Caco-2 (cell line): ENCODE measurements around the gene CILP2. TPM values are rescaled to one million over a fixed set of nuclear protein-coding genes. Genes with fewer than 3 reads are reported as not detected.

Experiments
- BruUV-seq: library from RNA; stranded (reverse); fragments of 400-500 nt; replicated peaks from 2 replicates; lab custom pipeline; 2021; lab: Mats Ljungman, UMichigan
- CTCF ChIA-PET: fragments of 300-600 bp; sonication (Branson Sonifier 250); formaldehyde crosslinking; loops from one replicate; lab custom pipeline; 2022; ENCODE audit warnings: antibody characterized with exemption; lab: Charles Lee
- POLR2A ChIA-PET: fragments of 300-600 bp; sonication (Branson Sonifier 250); formaldehyde crosslinking; loops from one replicate; lab custom pipeline; 2022; ENCODE audit warnings: antibody characterized with exemption; lab: Charles Lee
- DNase-seq, 2 experiments: peaks; one replicate each; pipeline versions ENCODE4 v3.0.0 to v3.0.0-alpha.2; 2020 to 2022
- H3K27me3 ChIP-seq: replicated peaks from 2 replicates; pipeline ENCODE4 v1.6.0; 2011; ENCODE audit warnings: low read length; ENCODE audit not compliant: control insufficient read depth, insufficient read depth
- H3K36me3 ChIP-seq: 2 replicates; pipeline ENCODE4 v1.5.1; 2011; ENCODE audit warnings: low read length; ENCODE audit not compliant: control insufficient read depth, insufficient read depth
- H3K4me1 ChIP-seq: fragments of 250-450 bp; sonication (Bioruptor Pico); 2 replicates; pipeline ENCODE4 v1.5.1; 2020; ENCODE audit warnings: mild to moderate bottlenecking
- H3K4me3 ChIP-seq: 2 replicates; pipeline ENCODE4 v1.5.1; 2011; ENCODE audit warnings: low read depth, mild to moderate bottlenecking, control low read depth, low read length
- H3K9me3 ChIP-seq: fragments of 250-450 bp; sonication (Bioruptor Pico); 2 replicates; pipeline ENCODE4 v1.5.1; 2020; ENCODE audit warnings: mild to moderate bottlenecking, moderate library complexity
- H3K27ac Mint-ChIP-seq: one replicate; pipeline ENCODE4 v1.8.0; 2022; ENCODE audit warnings: mixed read lengths; ENCODE audit not compliant: unreplicated experiment
- H3K27me3 Mint-ChIP-seq: one replicate; pipeline ENCODE4 v1.8.0; 2022; ENCODE audit warnings: mixed read lengths; ENCODE audit not compliant: insufficient read depth, unreplicated experiment
- H3K36me3 Mint-ChIP-seq: one replicate; pipeline ENCODE4 v1.8.0; 2022; ENCODE audit warnings: mild to moderate bottlenecking, mixed read lengths; ENCODE audit not compliant: insufficient read depth, unreplicated experiment
- H3K4me1 Mint-ChIP-seq: one replicate; pipeline ENCODE4 v1.8.0; 2022; ENCODE audit warnings: low read depth, mixed read lengths; ENCODE audit not compliant: unreplicated experiment
- H3K4me3 Mint-ChIP-seq: one replicate; pipeline ENCODE4 v1.8.0; 2022; ENCODE audit warnings: mild to moderate bottlenecking, moderate library complexity, mixed read lengths; ENCODE audit not compliant: unreplicated experiment
- H3K9me3 Mint-ChIP-seq: one replicate; pipeline ENCODE4 v1.8.0; 2022; ENCODE audit warnings: mixed read lengths; ENCODE audit not compliant: unreplicated experiment
- CTCF ChIP-seq, 2 experiments: fragments of 200-600 bp in 1 of 2; IDR thresholded peaks; 1 replicate in 1 of 2; 2 replicates in 1 of 2; pipeline versions ENCODE4 v1.5.1 to v1.8.0; 2011 to 2022; ENCODE audit warnings: antibody characterized with exemption in 1 of 2, control low read depth in 1 of 2, inconsistent platforms in 1 of 2, low read depth in 1 of 2, low read length in 1 of 2, mild to moderate bottlenecking in 1 of 2, moderate library complexity in 1 of 2; ENCODE audit not compliant: insufficient read depth in 1 of 2, severe bottlenecking in 1 of 2, unreplicated experiment in 1 of 2
- intact Hi-C: fragments of 100-400 bp; cut with micrococcal nuclease; formaldehyde crosslinking; loops from one replicate; pipeline ENCODE4 v1.10.0; 2022; ENCODE audit not compliant: unreplicated experiment
- total RNA-seq: library from RNA; stranded (reverse); gene quantifications from 2 replicates; pipeline ENCODE4 v1.2.3, GENCODE V29; 2022

Gene CILP2
- total RNA-seq, 1 experiment from 2014 or later: 1.3 TPM

- Mint-ChIP-seq H3K27ac (no peak overlapping the region), H3K36me3 (no peaks in the 10 kb centered on the region), H3K4me1 (no peaks in the 10 kb centered on the region), H3K9me3 (no peaks in the 10 kb centered on the region), H3K4me3 (no peak overlapping the region), H3K27me3 (no peaks in the 10 kb centered on the region)
- Histone ChIP-seq H3K4me3 (no peak overlapping the region), H3K9me3 (no peaks in the 10 kb centered on the region), H3K27me3 (no peaks in the 10 kb centered on the region), H3K4me1 (no peaks in the 10 kb centered on the region), H3K36me3 (no peaks in the 10 kb centered on the region)
- no peak for DNase-seq
- CTCF ChIA-PET: no interaction called here
- no TSS peak for BruUV-seq
- POLR2A ChIA-PET: no interaction called here
- TF ChIP-seq CTCF (IDR thresholded peaks at IDR 0.05; ENCODE audit: insufficient read depth in 1 of 2, low read depth in 1 of 2, low read length in 1 of 2, severe bottlenecking in 1 of 2, unreplicated experiment in 1 of 2): no peak
- intact Hi-C loops: no loop called here
Observed at GRCh38 chr19:19559931-19560330, 21.9 kb downstream of the CILP2 start.

- no peaks in the 10 kb centered on the region for H3K36me3 ChIP-seq
- CTCF ChIA-PET: interaction anchor here (1.1 kb wide), 1 partner anchor 9 kb away, joined by 3 read pairs; no protein-coding TSS in a partner anchor
- TF ChIP-seq CTCF (IDR thresholded peaks at IDR 0.05; ENCODE audit: insufficient read depth in 1 of 2, low read depth in 1 of 2, low read length in 1 of 2, severe bottlenecking in 1 of 2, unreplicated experiment in 1 of 2): no peak
- H3K4me3 Mint-ChIP-seq: no peak overlapping the region
- no peaks in the 10 kb centered on the region for H3K36me3 Mint-ChIP-seq
- POLR2A ChIA-PET: no interaction called here
- no peaks in the 10 kb centered on the region for H3K9me3 Mint-ChIP-seq
- no peak overlapping the region for H3K27ac Mint-ChIP-seq
- peaks cover 4% of the 10 kb centered on the region; the same call in 1 of the 2 replicates for H3K4me1 ChIP-seq
- no peaks in the 10 kb centered on the region for H3K27me3 Mint-ChIP-seq
- H3K9me3 ChIP-seq: no peaks in the 10 kb centered on the region
- no peaks in the 10 kb centered on the region for H3K4me1 Mint-ChIP-seq
- intact Hi-C loops: no loop called here
- BruUV-seq: no TSS peak
- no peak overlapping the region for H3K4me3 ChIP-seq
- no peak for DNase-seq
- no peaks in the 10 kb centered on the region for H3K27me3 ChIP-seq
Observed at GRCh38 chr19:19561946-19562664, 24.0 kb downstream of the CILP2 start.

DNA sequence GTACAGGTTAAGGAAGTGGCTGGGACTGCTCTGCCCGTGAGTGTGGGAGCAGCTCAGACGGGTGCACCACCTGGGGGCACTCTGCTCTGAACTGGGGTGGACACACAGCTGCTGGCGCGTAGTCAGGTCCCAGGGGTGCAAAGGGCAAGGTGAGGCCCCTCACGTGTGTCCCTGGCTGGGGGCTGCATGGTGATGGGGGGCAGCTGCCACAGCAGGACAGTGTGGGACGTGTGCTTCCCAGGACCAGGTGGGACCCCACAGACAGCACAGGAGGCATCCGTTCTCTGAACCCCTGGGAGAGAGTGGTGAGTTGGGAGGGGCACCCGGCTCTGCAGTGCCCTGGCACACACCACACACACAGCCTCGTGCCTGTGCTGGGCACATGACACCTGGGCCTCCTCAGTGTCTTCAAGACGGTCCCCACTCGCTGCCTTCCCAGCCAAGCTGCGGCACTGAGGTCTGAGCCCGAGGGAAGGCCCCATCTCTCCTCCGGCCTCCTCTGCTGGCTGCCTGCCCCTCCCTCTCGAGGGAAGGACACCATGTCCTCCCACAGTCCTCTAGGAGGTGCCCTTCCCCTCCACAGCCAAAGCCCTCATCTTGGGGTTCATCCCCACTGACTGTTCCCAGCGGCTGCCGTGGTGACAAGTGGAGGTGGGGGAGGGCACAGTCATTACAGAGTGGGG, 24.7 kb downstream of the CILP2 start:
- no peak for TF ChIP-seq CTCF (IDR thresholded peaks at IDR 0.05; ENCODE audit: insufficient read depth in 1 of 2, low read depth in 1 of 2, low read length in 1 of 2, severe bottlenecking in 1 of 2, unreplicated experiment in 1 of 2)
- no TSS peak for BruUV-seq
- Mint-ChIP-seq H3K27me3 (no peaks in the 10 kb centered on the region), H3K4me1 (no peaks in the 10 kb centered on the region), H3K4me3 (no peak overlapping the region), H3K36me3 (no peaks in the 10 kb centered on the region), H3K9me3 (no peaks in the 10 kb centered on the region), H3K27ac (no peak overlapping the region)
- POLR2A ChIA-PET: no interaction called here
- intact Hi-C loops: no loop called here
- Histone ChIP-seq H3K4me1 (peaks cover 4% of the 10 kb centered on the region; the same call in 1 of the 2 replicates), H3K9me3 (no peaks in the 10 kb centered on the region), H3K36me3 (no peaks in the 10 kb centered on the region), H3K4me3 (no peak overlapping the region), H3K27me3 (no peaks in the 10 kb centered on the region)
- CTCF ChIA-PET: interaction anchor here (1.1 kb wide), 1 partner anchor 10 kb away, joined by 3 read pairs; no protein-coding TSS in a partner anchor
- DNase-seq: no peak
